GM18520 (cell line): ENCODE results near the gene CENPT.
A peak's percentile ranks its signal among the peaks of the same experiment; 100 is the strongest.
"Not testable (repeated sequence)": the region's sequence is repeated elsewhere in the genome, so short reads cannot be mapped to it uniquely, and the experiment has no call there.

Experiments used
- ATAC-seq: cut with Tn5 transposase; IDR thresholded peaks from one replicate; pipeline ENCODE4 v1.9.1; 2021; ENCODE audit not compliant: unreplicated experiment

CENPT gene

DNA sequence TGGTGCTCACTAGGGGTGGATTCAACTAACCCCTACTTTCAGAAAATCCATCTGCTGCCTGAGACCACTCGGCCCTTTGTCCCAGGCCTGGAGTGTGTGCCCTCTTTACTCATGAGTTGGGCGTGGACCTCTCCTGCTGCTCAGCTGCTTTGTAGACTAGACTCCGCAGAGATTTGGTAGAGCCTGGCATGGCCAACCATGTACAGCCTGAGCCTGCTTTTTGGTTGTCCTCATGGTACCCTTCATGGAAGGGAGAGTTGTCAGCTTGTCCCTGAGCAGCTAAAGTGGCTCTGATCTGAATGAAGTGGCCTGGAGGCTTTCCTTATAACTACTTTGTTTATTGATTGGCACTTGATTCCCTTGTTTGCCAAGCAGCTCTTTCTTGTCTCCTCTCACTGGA, 26.9 kb upstream of the CENPT start:
- no peak for ATAC-seq

- no peak for ATAC-seq
Observed at GRCh38 chr16:67873435-67874370, 26.2 kb upstream of the CENPT start.

GRCh38 chr16:67872631-67873434, 25.3 kb upstream of the CENPT start, which contains the start of gene EDC4:
TSS of gene EDC4 (plus strand) at chr16:67873052. CDS start at chr16:67873262, 210 bp downstream.
- ATAC-seq, result peak; percentile 73

- ATAC-seq, result no peak
Observed at GRCh38 chr16:67872131-67872630, 24.7 kb upstream of the CENPT start.

GRCh38 chr16:67871256-67871655, 23.8 kb upstream of the CENPT start:
- ATAC-seq, result no peak

- no peak for ATAC-seq
Observed at GRCh38 chr16:67869653-67870052, 22.2 kb upstream of the CENPT start.

DNA sequence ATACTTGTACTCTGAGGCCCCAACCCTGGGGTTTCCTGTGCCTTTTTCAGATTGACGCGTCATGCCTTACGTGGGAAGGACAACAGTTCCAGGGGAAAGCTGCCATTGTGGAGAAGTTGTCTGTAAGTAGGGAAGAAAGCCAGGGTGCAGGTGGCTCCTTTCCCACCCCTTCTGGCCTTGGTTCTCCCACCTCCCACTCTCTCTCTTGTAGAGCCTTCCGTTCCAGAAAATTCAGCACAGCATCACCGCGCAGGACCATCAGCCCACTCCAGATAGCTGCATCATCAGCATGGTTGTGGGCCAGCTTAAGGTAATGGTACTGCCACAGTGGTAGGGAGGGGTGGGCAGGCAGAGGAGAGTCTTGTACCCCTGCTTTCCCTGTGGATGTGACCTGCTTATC, 20.8 kb upstream of the CENPT start:
- no peak for ATAC-seq

DNA sequence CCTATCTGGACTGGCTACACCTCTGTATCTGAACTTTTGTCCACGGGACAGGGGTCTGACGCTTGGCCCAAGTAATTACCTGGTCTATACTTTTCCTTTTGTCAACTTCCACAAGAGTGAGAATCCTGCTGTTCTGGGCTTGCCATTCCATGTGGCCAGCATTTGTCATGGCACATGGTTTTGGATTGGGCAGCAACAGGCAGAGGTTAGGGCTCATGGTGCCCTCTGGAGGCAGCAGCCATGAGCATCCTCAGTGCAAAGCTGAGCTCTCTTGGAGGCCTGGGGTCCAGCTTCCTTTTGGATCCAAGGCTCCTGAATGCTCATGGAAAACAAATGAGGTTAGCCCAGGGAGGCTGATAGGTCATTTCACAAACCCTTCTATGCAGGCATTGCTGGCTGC, 17.8 kb upstream of the CENPT start:
- ATAC-seq, result no peak

DNA sequence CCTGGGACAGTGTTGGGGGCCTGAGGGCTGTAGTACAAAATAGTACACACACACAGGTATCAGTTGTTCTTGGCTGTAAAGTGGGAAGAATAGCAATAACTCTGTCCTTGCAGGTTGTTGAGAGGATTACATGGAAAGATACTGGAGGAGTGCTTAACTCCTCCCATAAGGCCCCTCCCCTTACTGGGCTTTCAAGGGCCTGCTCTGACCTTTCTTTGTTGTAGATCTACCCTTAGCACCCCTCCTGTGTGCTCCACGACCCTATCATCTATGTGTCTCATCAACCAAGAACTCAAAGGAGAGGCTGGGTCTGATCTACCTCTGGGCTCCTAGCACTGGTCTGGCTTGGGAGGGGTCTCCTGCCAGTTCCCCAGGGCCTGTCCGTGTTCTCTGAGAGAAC, 17.1 kb upstream of the CENPT start:
- ATAC-seq, result no peak

DNA sequence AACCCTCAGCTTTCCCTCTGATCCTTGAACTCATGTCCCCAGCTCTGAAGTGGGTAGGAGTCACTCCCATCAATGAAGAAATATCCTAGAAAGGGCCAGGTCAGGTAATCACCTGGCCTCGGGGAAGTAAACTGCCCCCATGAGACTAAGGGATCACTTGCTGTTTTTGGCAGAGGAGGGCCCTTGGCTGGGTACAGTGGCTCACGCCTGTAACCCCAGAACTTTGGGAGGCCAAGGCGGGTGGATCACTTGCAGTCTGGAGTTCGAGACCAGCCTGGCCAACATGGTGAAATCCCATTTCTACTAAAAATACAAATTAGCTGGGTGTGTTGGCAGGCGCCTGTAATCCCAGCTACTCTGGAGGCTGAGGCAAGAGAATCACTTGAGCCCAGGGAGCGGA, 16.6 kb upstream of the CENPT start:
- ATAC-seq, result not testable (repeated sequence)

DNA sequence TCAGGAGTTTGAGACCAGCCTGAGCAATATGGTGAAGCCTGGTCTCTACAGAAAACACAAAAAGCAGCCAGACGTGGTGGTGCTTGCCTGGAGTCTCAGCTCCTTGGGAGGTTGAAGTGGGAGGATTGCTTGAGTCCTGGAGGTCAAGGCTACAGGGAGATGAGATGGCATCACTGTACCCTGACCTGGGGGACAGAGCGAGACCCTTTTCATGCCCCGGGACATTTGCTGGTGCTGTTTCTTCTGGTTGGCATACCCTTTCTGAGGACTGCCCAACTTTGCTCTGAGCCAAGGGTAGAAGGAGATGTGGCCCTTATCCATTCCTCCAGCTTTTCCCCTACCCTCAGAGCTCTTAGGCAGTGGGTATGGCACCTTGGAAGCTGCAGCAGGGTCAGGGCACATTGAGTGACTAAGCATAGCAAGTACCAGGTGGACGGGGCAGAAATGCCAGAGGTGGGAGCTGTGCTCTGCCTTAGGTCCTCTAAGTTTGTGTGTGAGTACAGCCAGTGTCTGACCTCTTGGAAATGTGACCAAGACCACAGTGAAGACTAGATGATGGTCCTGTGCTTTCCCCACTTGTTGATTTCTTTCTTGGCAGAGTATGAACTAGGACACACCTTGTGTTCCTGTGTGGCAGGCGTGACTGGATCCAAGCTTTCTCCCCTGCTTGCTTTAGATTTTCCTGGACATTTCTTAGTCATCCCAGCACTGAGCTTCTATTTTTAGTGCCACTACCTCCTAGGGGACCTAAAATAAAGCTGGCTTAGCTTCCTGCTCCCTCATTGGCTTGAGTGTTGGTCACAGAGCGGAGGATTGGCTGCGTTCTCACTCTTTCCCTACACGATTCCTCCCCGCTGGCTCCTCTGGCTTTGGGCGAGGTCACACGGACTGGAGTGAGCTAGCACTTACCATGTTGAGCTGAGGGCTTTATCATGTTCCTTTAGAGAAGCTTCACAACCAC, 15.4 kb upstream of the CENPT start:
- ATAC-seq, result no peak

GRCh38 chr16:67861877-67862276, 14.4 kb upstream of the CENPT start:
- ATAC-seq, result no peak

GRCh38 chr16:67860589-67861398, 13.3 kb upstream of the CENPT start:
- ATAC-seq, result no peak

DNA sequence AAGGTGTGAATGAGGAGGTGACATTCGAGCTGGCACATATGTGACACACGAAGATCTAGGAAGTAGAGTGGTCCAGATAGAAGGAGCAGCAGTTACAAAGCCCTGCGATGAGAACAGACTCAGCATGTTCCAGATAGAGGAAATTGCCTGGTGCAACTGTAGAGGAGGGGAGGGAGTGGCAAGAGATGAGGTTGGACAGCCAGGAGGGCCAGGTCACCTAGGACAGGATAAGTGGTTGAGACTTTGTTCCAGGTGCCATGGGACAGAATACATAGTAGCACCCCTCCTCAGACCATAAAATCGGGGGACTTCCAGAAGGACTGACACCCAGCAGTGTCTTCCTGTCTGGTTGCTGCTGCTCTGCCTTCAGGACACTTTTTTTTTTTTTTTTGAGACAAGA, 11.0 kb upstream of the CENPT start:
- no peak for ATAC-seq

DNA sequence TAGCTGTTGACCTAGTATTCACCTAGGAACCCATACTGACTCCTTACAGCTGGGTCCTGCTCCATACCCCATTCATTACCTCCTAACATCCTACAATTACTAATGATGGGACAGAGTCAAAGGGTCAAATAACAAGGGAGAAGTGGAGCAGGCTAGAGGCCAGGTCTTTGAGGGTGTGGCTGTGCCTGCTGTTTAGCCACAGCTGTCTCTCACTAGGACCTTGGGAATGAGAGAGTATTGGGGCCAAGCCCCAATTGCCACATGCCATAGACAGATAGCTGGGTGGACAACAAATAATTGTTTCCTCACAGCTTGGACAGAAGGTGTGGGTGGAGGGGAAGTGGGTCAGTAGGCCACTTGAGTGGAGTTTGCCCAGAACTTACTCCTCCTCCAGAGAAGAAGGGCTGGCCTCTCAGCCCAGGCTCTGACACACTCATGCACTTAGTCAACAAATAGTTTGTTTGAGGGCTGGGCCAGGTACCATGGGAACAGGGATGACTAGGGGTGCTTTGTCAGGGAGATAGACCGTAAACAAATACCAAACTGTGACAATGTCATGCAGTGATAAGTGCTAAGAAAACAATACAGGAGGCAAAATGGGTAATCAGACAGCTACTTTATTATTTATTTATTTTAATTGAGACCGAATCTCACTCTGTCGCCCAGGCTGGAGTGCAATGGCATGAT, 10.2 kb upstream of the CENPT start:
- ATAC-seq, result no peak

GRCh38 chr16:67856927-67857546, 9.5 kb upstream of the CENPT start:
- ATAC-seq, result no peak

DNA sequence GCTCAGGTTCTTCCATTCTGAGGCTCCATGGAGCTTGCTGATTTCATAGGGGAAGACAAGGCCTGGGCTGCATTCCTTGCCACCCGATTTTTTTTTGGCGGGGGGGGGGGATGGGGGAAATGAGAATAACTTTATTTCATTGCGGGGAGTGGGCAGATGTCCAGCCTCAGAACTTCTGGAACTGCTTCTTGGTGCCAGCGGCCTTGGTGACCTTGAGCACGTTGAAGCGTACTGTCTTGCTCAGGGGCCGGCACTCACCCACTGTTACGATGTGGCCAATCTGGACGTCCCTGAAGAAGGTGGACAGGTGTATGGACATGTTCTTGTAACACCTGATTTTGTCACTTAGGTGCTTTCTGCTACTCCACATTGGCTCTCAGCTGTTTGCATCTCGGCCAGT, 8.3 kb upstream of the CENPT start:
- no peak for ATAC-seq

- ATAC-seq, result no peak
Observed at GRCh38 chr16:67853670-67854069, 6.2 kb upstream of the CENPT start.

GRCh38 chr16:67848118-67848517, 625 bp upstream of the CENPT start:
- no peak for ATAC-seq
